Measurements from ENCODE around the gene TEDC1. TPM values are rescaled to one million over a fixed set of nuclear protein-coding genes. Genes with fewer than 3 reads are reported as not detected.

The TEDC1 gene
- total and polyA plus RNA-seq, 7 donors = 0.95 to 5.2 (median 1.9) TPM

- TF ChIP-seq CTCF (IDR thresholded peaks at IDR 0.05) = no peak
- WGBS, 3 donors = 64 to 81% (median 67%) methylated on average over 34 to 53 of the region's 53 CpGs
- Histone ChIP-seq H3K36me3 (ENCODE audit: insufficient read depth in 1 of 2, low read depth in 1 of 2) (peaks cover 8 to 67% of the 10 kb centered on the region in 2 donors), H3K27me3 (ENCODE audit: insufficient read depth in 3 of 3, low read length in 2 of 3) (no peaks in the 10 kb centered on the region), H3K4me1 (peaks cover 31% of the 10 kb centered on the region), H3K4me3 (no peak overlapping the region), H3K9me3 (no peaks in the 10 kb centered on the region), H3K27ac (no peak overlapping the region)
- DNase-seq = no peak
- ATAC-seq = peak in 1 of 4 donors; percentile 4
- intact Hi-C loops (cut with DNase I) = loop anchor here in 1 of 2 donors (5.0 kb wide), 1 partner anchor 49 kb away; the partner anchor contains the start of gene MTA1
Observed at GRCh38 chr14:105466531-105467248, 24.4 kb upstream of the TEDC1 start.

GRCh38 chr14:105467249-105467941 is 23.7 kb upstream of the TEDC1 start:
- Histone ChIP-seq H3K27ac (no peak overlapping the region), H3K27me3 (ENCODE audit: insufficient read depth in 3 of 3, low read length in 2 of 3) (no peaks in the 10 kb centered on the region), H3K9me3 (no peaks in the 10 kb centered on the region), H3K36me3 (ENCODE audit: insufficient read depth in 1 of 2, low read depth in 1 of 2) (peaks cover 8 to 60% of the 10 kb centered on the region in 2 donors), H3K4me3 (no peak overlapping the region), H3K4me1 (peaks cover 38% of the 10 kb centered on the region)
- DNase-seq (no peak), ATAC-seq (no peak)
- intact Hi-C loops (cut with DNase I) = loop anchor here in 1 of 2 donors (5.0 kb wide), 1 partner anchor 50 kb away; the partner anchor contains the start of gene MTA1
- WGBS, 3 donors = 82 to 89% (median 84%) methylated on average over 20 of the region's 20 CpGs
- TF ChIP-seq CTCF (IDR thresholded peaks at IDR 0.05) = no peak

- DNase-seq (no peak), ATAC-seq (no peak)
- no peaks in the 10 kb centered on the region for H3K27me3 ChIP-seq (ENCODE audit: insufficient read depth in 3 of 3, low read length in 2 of 3)
- no peak for TF ChIP-seq CTCF (IDR thresholded peaks at IDR 0.05)
- peaks cover 8 to 54% of the 10 kb centered on the region in 2 donors for H3K36me3 ChIP-seq (ENCODE audit: insufficient read depth in 1 of 2, low read depth in 1 of 2)
- intact Hi-C loops (cut with DNase I) = loop anchor here in 1 of 2 donors (5.0 kb wide), 1 partner anchor 51 kb away; the partner anchor contains the start of gene MTA1
- H3K4me3 ChIP-seq = no peak overlapping the region
- peak overlapping the region; percentile 15 for H3K27ac ChIP-seq
- H3K4me1 ChIP-seq = peaks cover 44% of the 10 kb centered on the region
- 83 to 88% (median 83%) methylated on average over 22 of the region's 22 CpGs for WGBS, 3 donors
- no peaks in the 10 kb centered on the region for H3K9me3 ChIP-seq
Observed at GRCh38 chr14:105467942-105468471, 23.0 kb upstream of the TEDC1 start.

GRCh38 chr14:105468621-105469241 is 22.3 kb upstream of the TEDC1 start:
- Histone ChIP-seq H3K9me3 (no peaks in the 10 kb centered on the region), H3K27me3 (ENCODE audit: insufficient read depth in 3 of 3, low read length in 2 of 3) (no peaks in the 10 kb centered on the region), H3K27ac (no peak overlapping the region), H3K36me3 (ENCODE audit: insufficient read depth in 1 of 2, low read depth in 1 of 2) (peaks cover 3 to 47% of the 10 kb centered on the region in 2 donors), H3K4me3 (no peak overlapping the region), H3K4me1 (peaks cover 47% of the 10 kb centered on the region)
- 16 to 30% (median 21%) methylated on average over 15 to 19 of the region's 19 CpGs for WGBS, 3 donors
- ATAC-seq (peak; percentile 33 to 65 (median 60)), DNase-seq (peak; percentile 55 to 79)
- intact Hi-C loops (cut with DNase I) = loop anchor here in 1 of 2 donors (5.0 kb wide), 1 partner anchor 51 kb away; the partner anchor contains the start of gene MTA1
- TF ChIP-seq CTCF (IDR thresholded peaks at IDR 0.05) = no peak
